Right lung (tissue), 10 donors: Measurements from ENCODE around the gene CD200R1. TPM values are rescaled to one million over a fixed set of nuclear protein-coding genes. Genes with fewer than 3 reads are reported as not detected.

Source experiments
- DNase-seq, 2 donors: peaks; one replicate each; pipeline ENCODE4 v3.0.0-alpha.2; 2013
- long read RNA-seq, 8 donors: transcript quantifications; one replicate each; lab custom pipeline, GENCODE V29; 2026
- polyA plus RNA-seq, 5 donors: library from polyadenylated mRNA; unstranded; fragments of 120-200 nt; gene quantifications; one replicate each; pipeline versions ENCODE4 v1.2.1 to v1.2.3, GENCODE V29; 2013; ENCODE audit warnings: inconsistent platforms in 1 of 5, low replicate concordance in 1 of 5; ENCODE audit not compliant: insufficient read length in 5 of 5, insufficient read depth in 1 of 5

CD200R1 gene, protein sequence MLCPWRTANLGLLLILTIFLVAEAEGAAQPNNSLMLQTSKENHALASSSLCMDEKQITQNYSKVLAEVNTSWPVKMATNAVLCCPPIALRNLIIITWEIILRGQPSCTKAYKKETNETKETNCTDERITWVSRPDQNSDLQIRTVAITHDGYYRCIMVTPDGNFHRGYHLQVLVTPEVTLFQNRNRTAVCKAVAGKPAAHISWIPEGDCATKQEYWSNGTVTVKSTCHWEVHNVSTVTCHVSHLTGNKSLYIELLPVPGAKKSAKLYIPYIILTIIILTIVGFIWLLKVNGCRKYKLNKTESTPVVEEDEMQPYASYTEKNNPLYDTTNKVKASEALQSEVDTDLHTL
- 1 to 10 TPM; 1.1 to 3.4 (median 2.1) TPM for polyA plus RNA-seq
- long read RNA-seq, donor 1, partial matches to known transcripts = 0 of 1 reads
- long read RNA-seq, donor 1, other reads (novel, unspliced or antisense) = 0 of 1 reads
- long read RNA-seq, donor 2, partial matches to known transcripts = 0 of 1 reads
- long read RNA-seq, donor 2, other reads (novel, unspliced or antisense) = 0 of 1 reads
- long read RNA-seq, donor 3 = 0 reads
- long read RNA-seq, donor 4 = 0 reads
- long read RNA-seq, donor 5, partial matches to known transcripts = 0 of 1 reads
- long read RNA-seq, donor 5, other reads (novel, unspliced or antisense) = 0 of 1 reads
- long read RNA-seq, donor 6 = 0 reads
- long read RNA-seq, donor 7 = 0 reads
- long read RNA-seq, donor 8 = 0 reads

DNA sequence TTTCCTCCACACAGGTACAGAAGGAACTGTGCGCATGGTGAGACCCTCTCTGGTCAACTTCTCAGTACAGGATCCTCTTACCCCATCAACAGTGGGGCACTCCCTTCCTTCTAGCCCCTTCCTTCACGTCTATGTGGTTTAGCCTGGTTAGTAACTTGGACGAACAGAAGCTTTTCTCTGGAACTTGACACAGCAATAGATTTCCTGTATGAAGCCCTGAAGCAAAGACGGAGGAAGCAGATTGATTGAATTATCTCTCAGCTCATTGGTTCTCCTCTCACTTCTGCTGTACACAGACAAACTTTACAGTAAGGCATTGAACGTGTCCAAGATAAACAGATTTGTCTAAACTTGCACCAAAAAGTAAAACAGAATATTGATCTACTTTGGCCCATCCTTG is at the start of gene CD200R1:
Gene CD200R1, minus strand, starts transcription at position 210 of the 400 bp plus-strand sequence. CDS start 246 bp downstream, outside the sequence.
- no peak for DNase-seq

DNA sequence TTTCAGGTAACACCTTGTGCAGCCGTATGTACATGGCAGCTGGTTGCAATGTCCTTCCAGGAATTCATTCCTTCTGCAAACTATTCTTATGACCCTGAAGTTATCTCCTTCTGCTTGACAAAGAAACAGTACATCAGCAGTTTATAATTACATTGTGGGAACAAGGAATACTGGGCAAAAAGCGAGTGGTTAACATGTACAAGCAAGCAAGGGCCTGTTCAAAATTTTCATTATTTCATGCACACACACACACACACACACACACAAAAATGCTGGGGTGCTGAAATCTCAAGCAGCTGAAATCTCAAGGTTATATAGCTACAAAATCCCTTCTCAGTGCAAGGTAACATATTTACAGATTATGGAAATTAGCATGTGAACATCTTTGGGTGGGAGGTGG is 46.6 kb upstream of the CD200R1 start:
- no peak for DNase-seq

DNA sequence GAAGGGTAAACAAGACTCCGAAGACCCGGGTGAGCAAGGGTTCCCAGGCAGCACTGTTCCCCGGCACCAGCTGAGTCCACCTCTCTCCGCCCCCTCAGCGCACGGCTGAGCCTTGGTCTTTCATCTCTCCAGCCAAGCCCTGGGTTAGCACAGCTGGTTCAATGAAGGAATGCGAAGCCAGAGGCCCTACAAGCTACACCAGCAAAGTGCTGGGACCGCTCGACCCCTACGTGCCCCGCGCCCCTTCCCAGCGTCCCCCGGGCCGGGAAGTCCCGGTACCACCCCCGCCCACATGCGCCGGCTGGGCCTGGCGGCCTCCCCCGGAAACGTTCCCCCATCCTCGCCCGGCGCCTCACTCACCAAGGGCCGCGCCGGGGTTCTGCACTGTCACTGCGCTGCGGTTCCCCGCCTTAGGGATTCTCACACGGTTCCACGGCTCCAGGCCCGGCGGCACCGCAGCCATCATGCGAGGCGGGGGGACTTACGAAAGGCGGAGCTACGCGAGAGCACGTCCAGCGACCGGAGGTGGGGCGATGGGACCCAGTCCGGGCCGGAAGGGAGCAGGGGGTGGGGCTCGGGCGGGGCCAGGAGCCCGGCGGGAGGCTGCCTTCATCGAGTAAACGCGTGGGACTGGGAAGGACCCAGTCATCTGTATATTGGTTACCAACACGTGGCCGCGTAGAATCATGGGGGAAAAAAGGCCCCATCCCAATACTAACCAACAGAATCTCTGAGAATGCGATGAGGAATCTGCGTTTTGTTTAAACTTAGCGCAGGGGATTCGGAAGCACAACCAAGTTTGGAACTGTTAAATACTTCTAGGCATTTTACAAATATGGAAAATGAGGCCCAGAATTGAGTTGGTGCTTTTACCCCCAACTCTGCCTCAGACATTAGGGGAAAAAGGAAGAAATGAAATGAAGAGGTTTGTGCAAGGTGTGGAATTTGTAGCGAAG is 44.6 kb upstream of the CD200R1 start:
- DNase-seq = peak; percentile 91 to 93

DNA sequence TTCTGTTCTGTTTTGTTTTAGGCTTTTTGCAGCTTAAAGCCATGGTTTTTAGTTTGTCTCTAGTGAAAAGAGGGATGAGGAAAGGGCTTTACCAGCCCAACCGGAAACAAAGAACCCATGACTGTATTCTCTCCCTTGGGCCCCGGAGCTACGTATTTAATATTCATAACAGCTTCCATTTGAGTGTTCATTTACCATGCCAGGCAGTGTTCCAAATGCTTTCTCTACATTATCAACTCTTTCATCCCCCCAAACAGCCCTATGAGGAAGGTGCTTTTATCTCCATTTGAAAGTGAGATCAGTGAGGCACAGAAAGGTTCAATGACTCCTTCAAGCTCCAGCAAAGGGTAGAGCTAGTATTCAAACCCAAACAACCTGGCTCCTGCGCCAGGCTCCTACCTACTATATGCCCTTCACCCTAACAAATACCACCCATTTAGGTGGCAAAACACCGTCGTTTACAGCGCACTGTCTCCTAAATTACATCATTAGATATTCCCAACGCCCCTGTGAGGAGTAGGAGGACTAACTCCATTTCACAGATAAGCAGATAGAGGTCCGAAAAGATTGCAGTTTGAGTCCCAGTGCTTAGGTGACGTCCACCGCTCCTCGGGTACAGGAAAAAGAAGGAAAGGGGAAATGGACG is 43.8 kb upstream of the CD200R1 start:
- peak in 1 of 2 donors; percentile 23 for DNase-seq

DNA sequence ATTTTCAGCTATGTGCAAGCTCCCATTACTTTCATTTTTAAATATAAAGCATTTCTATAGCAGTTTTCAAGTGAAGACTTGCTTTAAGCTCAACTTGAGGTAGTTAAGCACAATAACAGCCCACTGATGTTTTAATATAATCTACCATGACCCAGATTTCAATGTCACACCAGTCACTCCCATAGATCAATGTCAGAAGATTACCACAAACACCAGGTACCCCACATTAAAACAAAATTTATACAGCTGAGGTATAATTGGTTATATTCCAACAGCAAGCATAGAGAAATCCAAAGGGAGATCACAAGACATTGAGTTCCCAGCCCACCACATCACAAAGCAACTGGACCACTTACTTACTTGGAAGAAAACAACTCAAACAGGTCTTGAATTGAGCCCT is 38.7 kb upstream of the CD200R1 start:
- no peak for DNase-seq

DNA sequence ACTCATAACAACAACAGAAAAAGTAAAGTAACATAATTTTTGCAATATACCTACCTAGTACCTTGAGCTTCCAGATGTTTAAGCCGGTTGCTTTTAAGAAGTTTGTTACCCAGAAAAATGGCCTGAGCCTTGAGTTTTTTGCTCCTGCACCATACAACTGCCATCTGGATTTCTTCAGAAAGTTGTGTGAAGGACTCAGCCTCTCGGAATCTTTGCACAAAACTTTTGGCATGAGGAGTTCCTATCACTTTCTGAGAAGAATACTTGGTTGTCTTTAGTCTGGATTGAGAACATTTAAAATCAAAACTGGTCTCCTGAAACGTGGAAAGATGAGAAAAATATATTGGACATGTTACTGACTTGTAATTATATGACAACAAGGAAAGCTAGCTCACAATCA is 33.2 kb upstream of the CD200R1 start:
- no peak for DNase-seq

DNA sequence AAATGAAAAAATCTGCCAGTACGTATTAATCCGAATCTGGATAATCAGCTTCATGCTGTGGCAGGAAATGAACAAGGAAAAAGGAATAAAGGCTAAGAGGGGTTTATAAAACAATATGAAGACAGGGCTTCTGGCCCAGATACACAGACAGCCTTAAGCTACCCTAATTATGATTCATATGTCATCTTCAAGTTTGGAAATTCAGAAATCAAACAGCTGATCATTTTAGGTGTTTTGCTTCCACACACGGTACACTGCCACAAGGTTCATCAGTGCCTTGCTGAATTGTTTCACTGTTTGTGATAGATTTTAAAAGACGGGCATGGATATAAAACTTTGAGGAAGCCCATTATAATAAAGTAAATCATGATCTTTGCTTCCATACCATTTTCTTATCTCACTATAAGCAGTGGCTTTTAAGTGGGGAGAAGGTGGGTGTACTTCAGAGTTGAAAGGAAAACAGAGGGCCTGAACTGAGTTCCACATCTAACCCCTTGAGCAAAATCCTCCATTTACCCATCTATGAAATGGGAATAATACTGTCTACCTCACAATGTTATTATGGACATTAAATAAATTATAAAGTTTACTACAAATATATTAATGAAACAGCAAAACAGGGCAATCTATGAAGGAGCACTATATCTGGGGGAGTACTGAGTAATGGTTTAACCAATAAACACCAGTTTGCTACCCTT is 31.6 kb upstream of the CD200R1 start:
- DNase-seq = no peak

DNA sequence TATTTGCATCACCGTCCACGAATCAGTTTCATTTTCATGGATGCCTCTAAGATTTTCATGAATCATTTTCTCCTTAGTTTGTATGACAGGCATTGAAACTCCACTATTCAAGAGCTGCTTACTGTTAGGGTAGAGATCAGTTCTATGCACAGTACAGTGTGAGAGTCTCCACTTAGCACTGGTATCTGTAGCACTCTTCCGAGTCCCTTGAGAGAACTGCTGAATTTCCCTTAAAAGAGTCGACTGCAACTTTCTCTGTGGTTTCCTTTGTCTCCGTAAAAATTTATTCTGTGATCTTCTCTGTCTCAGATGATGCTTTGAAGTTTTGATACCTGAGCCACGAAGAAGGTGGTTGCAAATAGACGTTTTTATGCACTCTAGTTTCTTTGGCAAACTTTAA is 30.7 kb upstream of the CD200R1 start:
- no peak for DNase-seq

DNA sequence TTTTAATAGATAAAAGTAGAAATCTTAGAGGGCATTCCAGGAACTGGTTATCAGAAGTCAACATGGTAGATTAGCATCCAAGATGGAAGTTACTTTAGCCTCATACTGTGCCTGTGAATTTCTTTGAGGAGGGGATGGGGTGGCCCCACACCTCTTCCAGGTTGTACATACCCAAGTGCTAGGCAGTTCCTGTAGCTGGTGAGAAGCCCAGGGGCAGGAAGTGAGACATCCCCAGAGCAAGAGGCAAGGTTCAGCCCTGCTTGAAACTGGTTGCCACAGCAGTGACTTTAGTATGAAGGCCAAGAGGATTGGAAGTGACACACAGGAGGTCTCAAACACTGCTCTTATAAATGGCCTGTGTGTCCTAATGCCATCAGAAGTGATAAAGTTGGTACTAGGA is 27.8 kb upstream of the CD200R1 start:
- DNase-seq = no peak

DNA sequence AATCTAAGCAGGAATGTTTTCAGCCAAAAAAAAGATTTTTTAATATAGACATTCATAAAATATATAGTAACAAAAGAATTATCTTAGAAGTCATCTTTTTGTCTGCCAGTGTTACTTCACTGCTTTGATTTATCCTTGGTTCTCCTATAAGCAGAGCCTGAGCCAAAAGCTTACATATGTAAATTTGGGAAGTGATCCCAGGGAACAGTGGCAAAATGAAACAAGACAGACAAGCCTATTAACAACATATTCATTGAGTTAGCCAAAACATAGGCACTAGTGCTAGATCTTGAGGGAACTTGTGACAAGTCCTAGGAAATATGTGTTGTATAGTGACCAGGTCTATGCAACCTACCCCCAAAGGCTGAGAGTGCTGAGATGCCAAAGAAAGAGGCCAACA is 27.1 kb upstream of the CD200R1 start:
- DNase-seq = no peak

DNA sequence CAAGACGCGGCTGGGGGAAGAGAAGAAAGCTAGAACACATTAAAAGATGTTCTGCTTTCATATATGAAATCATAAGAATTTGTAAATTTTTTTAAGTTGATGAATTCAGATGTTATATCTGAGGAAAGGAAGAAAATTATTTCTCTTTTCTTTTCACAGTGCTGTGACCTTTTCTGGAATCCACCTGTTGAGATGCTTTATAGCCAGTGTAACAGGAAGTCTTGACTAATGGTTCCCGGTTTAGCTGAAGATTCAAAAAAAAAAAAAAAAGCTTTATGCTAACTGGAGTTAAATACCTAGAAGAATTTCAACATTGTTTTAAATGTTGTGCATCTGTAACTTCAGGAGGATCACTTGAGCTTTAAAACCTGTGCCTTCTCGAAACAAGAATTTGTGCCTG is 25.8 kb upstream of the CD200R1 start:
- no peak for DNase-seq

DNA sequence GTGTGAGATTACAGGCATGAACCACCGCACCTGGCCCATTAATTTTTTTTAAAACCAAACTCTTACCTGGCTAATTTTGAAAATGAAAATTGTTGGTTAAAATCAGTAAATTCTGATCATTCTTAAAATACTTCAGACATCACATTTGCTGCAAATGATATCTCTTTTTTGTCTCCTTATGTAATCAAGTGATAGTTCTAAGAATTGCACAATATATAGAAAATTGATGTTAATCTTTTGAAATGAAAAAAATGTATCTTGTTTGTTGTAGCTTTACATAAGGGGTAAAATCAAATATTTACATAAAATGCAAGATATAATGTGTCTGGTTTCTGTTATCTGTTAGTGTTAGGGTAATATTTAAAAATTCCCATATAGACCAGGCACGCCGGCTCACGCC is 20.9 kb upstream of the CD200R1 start:
- no peak for DNase-seq

DNA sequence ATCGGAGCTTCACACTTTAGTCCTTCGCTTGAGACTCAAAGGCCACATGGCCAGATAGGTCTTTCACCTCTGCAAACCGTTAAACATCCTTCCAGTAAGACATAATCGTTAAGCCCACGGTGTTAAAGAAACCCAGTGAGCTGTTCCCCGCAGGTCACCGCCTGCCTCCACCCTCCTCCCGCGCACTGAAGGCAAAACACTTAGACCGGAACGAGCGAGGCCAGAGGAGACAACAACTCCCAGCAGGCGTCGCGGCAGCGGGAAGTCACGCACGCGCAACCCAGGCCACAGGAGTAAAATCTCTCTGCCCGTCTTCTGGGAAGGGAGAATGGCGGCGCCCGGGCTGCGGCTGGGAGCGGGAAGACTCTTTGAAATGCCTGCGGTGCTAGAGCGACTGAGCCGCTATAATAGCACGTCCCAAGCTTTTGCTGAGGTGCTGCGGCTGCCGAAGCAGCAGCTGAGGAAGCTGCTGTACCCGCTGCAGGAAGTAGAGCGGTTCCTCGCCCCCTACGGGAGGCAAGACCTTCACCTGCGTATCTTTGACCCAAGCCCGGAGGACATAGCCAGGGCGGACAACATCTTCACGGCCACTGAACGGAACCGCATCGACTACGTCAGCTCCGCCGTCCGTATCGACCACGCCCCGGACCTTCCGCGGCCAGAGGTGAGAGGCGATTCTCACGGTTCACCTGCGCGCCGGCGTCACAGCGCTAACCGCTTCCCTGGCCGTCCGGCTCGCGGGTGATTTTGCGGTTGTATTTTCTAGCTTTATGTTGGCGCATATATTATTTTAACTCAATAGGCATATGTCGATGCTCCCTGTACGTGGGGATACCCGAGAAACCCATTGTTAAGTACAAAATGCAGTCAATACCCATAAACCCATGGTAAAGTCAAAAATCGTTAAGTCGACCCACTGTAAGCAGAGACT is 16.0 kb upstream of the CD200R1 start, which contains the start of gene GTPBP8:
Gene GTPBP8, plus strand, starts transcription at position 313 of the 931 bp plus-strand sequence. Its CDS starts 16 bp downstream, at position 329.
- peak; percentile 87 for DNase-seq

DNA sequence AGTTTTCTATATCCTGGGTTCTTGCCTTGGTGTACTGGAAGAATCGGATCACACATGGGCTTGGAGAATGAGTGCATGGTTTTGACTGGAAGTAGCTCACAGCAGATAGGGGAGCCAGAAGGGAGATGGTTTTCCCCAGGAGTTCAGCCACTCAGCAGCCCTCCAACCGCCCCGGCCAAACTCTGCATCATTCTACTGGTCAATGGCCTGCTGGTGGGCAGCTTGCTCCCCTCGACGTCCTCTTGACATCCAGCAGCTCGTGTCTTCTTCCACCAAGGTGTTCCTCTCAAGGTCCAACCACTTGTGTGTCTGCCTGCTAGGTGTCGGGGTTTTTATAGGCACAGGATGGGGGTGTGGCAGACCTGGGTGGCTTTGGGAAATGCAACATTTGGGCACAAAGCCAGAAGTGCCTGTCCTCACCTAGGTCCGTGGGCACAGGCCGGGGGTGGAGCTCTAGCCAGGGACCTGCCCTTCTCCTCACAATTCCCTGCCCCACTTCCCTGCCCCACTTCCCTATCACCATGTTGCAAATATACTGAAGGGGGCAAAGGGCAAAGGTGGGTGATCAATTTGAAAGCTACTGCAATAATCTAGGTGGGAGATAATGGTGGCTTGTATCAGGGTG is 12.9 kb upstream of the CD200R1 start:
- no peak for DNase-seq

DNA sequence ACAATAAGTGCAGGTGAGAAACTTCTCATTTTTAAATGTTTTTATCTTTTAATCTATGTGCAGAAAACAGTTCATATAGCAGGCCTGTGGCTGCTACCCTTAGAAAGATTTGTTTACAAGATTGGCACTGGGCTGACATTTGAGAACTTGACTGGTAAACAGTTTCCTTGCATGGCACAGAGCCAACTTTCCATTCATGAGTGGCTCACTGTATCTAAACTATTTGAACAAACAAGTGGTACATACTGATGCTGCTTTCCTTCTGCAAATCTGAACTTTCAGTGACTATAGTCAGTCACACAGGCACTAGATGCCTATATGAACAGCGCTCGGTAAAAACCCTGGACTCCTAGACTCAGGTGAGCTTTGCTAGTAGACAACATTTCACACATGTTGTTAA is 9.6 kb upstream of the CD200R1 start:
- DNase-seq = no peak

DNA sequence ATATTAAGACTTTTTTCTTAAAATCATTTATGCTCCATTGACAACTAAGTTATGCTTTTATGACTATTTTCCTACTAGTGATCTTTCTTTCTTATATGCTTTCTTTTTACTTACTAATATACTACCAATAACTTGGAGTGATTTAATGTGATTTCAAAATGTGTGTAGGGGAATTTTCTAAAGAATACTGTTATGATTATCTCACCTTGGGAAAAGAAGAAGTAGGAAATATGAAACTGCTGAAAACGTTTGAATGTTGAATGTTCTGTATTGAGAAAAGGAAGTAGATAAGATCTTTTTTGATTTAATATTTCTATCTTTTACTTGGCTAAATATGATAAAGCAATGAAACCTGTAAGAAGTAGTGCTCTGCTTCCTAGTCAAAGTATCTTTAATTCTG is 7.8 kb upstream of the CD200R1 start:
- no peak for DNase-seq

DNA sequence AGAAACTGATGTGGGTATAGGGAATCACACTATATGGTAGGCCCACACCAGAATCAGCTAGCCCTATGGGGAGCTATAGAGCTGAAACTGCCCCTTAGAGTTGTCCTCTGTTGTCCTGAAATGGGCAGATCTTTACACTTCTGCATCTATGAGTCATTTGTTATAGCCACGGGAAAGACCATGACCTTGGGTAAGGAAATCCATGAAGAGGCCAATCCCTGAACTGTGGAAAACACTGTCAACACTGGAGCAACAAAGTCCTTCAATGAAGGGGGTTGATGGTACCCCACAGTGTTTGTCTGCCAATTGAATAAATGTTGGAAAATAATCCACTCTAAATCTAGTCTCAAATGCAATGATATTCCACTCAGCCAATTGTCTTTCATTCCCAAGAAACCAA is 5.2 kb upstream of the CD200R1 start:
- DNase-seq = no peak

DNA sequence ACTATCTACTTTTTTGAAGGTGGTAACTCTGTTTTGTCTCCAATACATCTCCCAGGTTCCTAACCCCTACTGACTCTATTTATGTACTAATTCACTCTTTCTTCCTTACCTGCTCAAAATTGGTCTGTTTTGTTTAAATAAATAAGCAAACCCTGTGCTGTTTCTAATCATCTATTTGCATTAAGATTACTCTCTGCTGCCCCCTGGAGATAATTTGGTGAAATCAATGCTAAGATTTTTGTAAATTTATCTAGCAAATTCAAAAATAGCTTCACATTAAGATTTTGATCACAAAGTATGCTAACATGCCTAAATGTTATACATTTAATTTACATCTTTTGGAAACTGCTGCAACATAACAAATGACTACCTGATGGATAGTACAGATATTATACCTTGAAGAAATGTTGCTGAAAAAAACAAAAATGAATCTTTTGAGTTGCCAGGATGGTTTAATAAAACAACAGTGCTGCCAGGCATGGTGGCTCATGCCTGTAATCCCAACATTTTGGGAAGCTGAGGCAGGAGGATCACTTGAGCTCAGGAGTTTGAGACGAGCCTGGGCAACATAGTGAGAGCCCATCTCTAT is 4.4 kb upstream of the CD200R1 start:
- DNase-seq = peak in 1 of 2 donors; percentile 31

DNA sequence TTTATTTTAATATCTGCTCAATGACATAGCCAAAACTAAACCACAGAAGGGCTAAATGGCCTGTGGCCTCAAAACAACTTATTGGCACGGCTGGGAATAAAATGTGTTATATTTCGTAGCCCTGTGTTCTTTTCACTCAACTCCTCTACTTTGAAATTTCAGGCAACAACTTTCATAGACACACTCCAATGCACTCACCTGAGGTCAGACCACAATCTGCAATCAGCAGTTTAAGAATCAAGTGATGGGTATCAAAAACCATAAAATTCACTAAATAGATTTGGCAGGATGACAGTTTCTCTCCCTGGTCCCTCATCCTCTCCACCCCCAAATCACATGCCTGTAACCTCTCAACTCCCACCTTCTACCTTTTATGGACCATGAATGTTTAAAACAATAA is 2.0 kb upstream of the CD200R1 start:
- no peak for DNase-seq
